Putamen (tissue), 1 donor: ENCODE measurements around the gene NT5C1B.
"Not testable (repeated sequence)": the region's sequence is repeated elsewhere in the genome, so short reads cannot be mapped to it uniquely, and the experiment has no call there.

Experiments used
- DNase-seq: peaks from one replicate; pipeline ENCODE4 v3.0.0-alpha.2; 2016; ENCODE audit warnings: low spot score

NT5C1B gene

GRCh38 chr2:18589354-18589753, at the start of gene NT5C1B:
TSS of gene NT5C1B (minus strand) at chr2:18589569. CDS start at chr2:18589468, 101 bp downstream.
- no peak for DNase-seq

GRCh38 chr2:18637196-18637595, 47.8 kb upstream of the NT5C1B start:
- no peak for DNase-seq

- not testable (repeated sequence) for DNase-seq
These were observed 43.3 kb upstream of the NT5C1B start for GRCh38 chr2:18632699-18633098.

GRCh38 chr2:18630941-18631340, 41.6 kb upstream of the NT5C1B start:
- no peak for DNase-seq

- no peak for DNase-seq
These were observed 41.2 kb upstream of the NT5C1B start for GRCh38 chr2:18630541-18630940.

- no peak for DNase-seq
These were observed 40.7 kb upstream of the NT5C1B start for GRCh38 chr2:18630101-18630500.

- no peak for DNase-seq
These were observed 37.7 kb upstream of the NT5C1B start for GRCh38 chr2:18626958-18627650.

GRCh38 chr2:18626256-18626668, 36.9 kb upstream of the NT5C1B start:
- no peak for DNase-seq

- no peak for DNase-seq
These were observed 36.2 kb upstream of the NT5C1B start for GRCh38 chr2:18625563-18625962.

GRCh38 chr2:18623782-18624181, 34.4 kb upstream of the NT5C1B start:
- DNase-seq, result no peak

- DNase-seq, result no peak
These were observed 31.7 kb upstream of the NT5C1B start for GRCh38 chr2:18620867-18621632.

- no peak for DNase-seq
These were observed 29.7 kb upstream of the NT5C1B start for GRCh38 chr2:18619091-18619490.

GRCh38 chr2:18614041-18614440, 24.7 kb upstream of the NT5C1B start:
- no peak for DNase-seq

GRCh38 chr2:18612133-18612532, 22.8 kb upstream of the NT5C1B start:
- no peak for DNase-seq

GRCh38 chr2:18611604-18612003, 22.2 kb upstream of the NT5C1B start:
- DNase-seq, result no peak

GRCh38 chr2:18611184-18611583, 21.8 kb upstream of the NT5C1B start:
- no peak for DNase-seq

- no peak for DNase-seq
These were observed 21.3 kb upstream of the NT5C1B start for GRCh38 chr2:18610651-18611050.

GRCh38 chr2:18610090-18610489, 20.7 kb upstream of the NT5C1B start:
- no peak for DNase-seq

- DNase-seq, result no peak
These were observed 15.7 kb upstream of the NT5C1B start for GRCh38 chr2:18605115-18605514.

- no peak for DNase-seq
These were observed 15.1 kb upstream of the NT5C1B start for GRCh38 chr2:18604531-18604885.

GRCh38 chr2:18603854-18604530, 14.6 kb upstream of the NT5C1B start:
- no peak for DNase-seq

GRCh38 chr2:18602298-18602697, 12.9 kb upstream of the NT5C1B start:
- DNase-seq, result no peak

- no peak for DNase-seq
These were observed 10.9 kb upstream of the NT5C1B start for GRCh38 chr2:18600255-18600613.
